IMR-90 (cell line): ENCODE results near the gene LRP5. TPM values are rescaled to one million over a fixed set of nuclear protein-coding genes. Genes with fewer than 3 reads are reported as not detected.

ENCODE experiments used
- ATAC-seq: fragments of 200-7000 bp; cut with Tn5 transposase; 2 replicates; pipeline ENCODE4 v1.9.1; 2020; ENCODE audit warnings: low read depth, mild to moderate bottlenecking, moderate library complexity
- BruUV-seq: library from RNA; stranded (reverse); fragments of 400-500 nt; replicated peaks from 2 replicates; lab custom pipeline; 2021; lab: Mats Ljungman, UMichigan
- CTCF ChIA-PET: fragments of 300-600 bp; formaldehyde crosslinking; extraction: SDS; loops from one replicate; lab custom pipeline; 2021; ENCODE audit warnings: antibody characterized with exemption; lab: Yijun Ruan, JAX
- POLR2A ChIA-PET: fragments of 300-600 bp; sonication (Branson Sonifier 250); formaldehyde crosslinking; loops from one replicate; lab custom pipeline; 2022; ENCODE audit warnings: antibody characterized with exemption; ENCODE audit not compliant: unreplicated experiment; lab: Charles Lee
- DNase-seq: peaks from one replicate; pipeline ENCODE4 v3.0.0; 2013
- H2AFZ ChIP-seq: replicated peaks from 2 replicates; pipeline ENCODE3; 2013; ENCODE audit warnings: low read length, mild to moderate bottlenecking; ENCODE audit not compliant: poor library complexity
- H2AK5ac ChIP-seq: 2 replicates; pipeline ENCODE4 v1.6.1; 2013; ENCODE audit warnings: low read depth, low read length, inconsistent platforms
- H2AK9ac ChIP-seq: replicated peaks from 2 replicates; pipeline ENCODE3; 2013; ENCODE audit warnings: mild to moderate bottlenecking, low read depth, low read length, moderate library complexity; ENCODE audit not compliant: poor library complexity
- H2BK120ac ChIP-seq: 2 replicates; pipeline ENCODE4 v1.6.1; 2013; ENCODE audit warnings: low read depth, low read length, inconsistent platforms
- H2BK15ac ChIP-seq: 3 replicates; pipeline ENCODE4 v1.6.1; 2013; ENCODE audit warnings: low read depth, low read length, inconsistent platforms
- H2BK20ac ChIP-seq: 2 replicates; pipeline ENCODE4 v1.6.1; 2013; ENCODE audit warnings: low read depth, mild to moderate bottlenecking, inconsistent platforms, low read length, moderate library complexity
- H2BK5ac ChIP-seq: 2 replicates; pipeline ENCODE4 v1.6.1; 2013; ENCODE audit warnings: mild to moderate bottlenecking, low read depth, low read length, inconsistent platforms; ENCODE audit not compliant: poor library complexity, severe bottlenecking
- H3K14ac ChIP-seq: replicated peaks from 2 replicates; pipeline ENCODE4 v1.6.1; 2013; ENCODE audit warnings: low read depth, low read length, inconsistent platforms
- H3K18ac ChIP-seq: 2 replicates; pipeline ENCODE4 v1.6.1; 2013; ENCODE audit warnings: low read depth, low read length, control low read depth
- H3K23ac ChIP-seq: 2 replicates; pipeline ENCODE4 v1.6.1; 2013; ENCODE audit warnings: low read depth, low read length, inconsistent platforms
- H3K27ac ChIP-seq: 2 replicates; pipeline ENCODE4 v1.5.1; 2013; ENCODE audit warnings: mild to moderate bottlenecking, control low read depth, low read length; ENCODE audit not compliant: insufficient read depth
- H3K27me3 ChIP-seq: 2 replicates; pipeline ENCODE4 v1.6.1; 2013; ENCODE audit warnings: low read length; ENCODE audit not compliant: control insufficient read depth, insufficient read depth
- H3K36me3 ChIP-seq: 2 replicates; pipeline ENCODE4 v1.6.1; 2013; ENCODE audit warnings: low read length, mixed read lengths; ENCODE audit not compliant: control insufficient read depth, insufficient read depth
- H3K4ac ChIP-seq: 2 replicates; pipeline ENCODE4 v1.6.1; 2013; ENCODE audit warnings: low read depth, low read length, inconsistent platforms
- H3K4me1 ChIP-seq: 2 replicates; pipeline ENCODE4 v1.6.1; 2013; ENCODE audit warnings: low read length, mixed read lengths; ENCODE audit not compliant: control insufficient read depth, insufficient read depth
- H3K4me2 ChIP-seq: 2 replicates; pipeline ENCODE4 v1.6.1; 2013; ENCODE audit warnings: low read depth, mild to moderate bottlenecking, control low read depth, low read length, moderate library complexity
- H3K4me3 ChIP-seq: 2 replicates; pipeline ENCODE4 v1.5.1; 2013; ENCODE audit warnings: low read depth, mild to moderate bottlenecking, control low read depth, low read length, moderate library complexity; ENCODE audit not compliant: insufficient read depth
- H3K56ac ChIP-seq: 2 replicates; pipeline ENCODE4 v1.6.1; 2013; ENCODE audit warnings: low read length, inconsistent platforms; ENCODE audit not compliant: insufficient read depth; ENCODE audit errors: extremely low read depth
- H3K79me1 ChIP-seq, 2 experiments: 2 replicates each; pipeline ENCODE4 v1.6.1; 2013; ENCODE audit warnings: low read length in 2 of 2, inconsistent platforms in 1 of 2, low read depth in 1 of 2
- H3K9ac ChIP-seq: 2 replicates; pipeline ENCODE4 v1.6.1; 2013; ENCODE audit warnings: low read depth, low read length, control low read depth
- H3K9me1 ChIP-seq: 2 replicates; pipeline ENCODE4 v1.6.1; 2013; ENCODE audit warnings: low read length, inconsistent platforms; ENCODE audit not compliant: insufficient read depth
- H3K9me3 ChIP-seq: 2 replicates; pipeline ENCODE4 v1.6.1; 2013; ENCODE audit warnings: low read length; ENCODE audit not compliant: control insufficient read depth, insufficient read depth
- H4K20me1 ChIP-seq: 2 replicates; pipeline ENCODE4 v1.6.1; 2013; ENCODE audit warnings: low read length, inconsistent platforms; ENCODE audit not compliant: insufficient read depth
- H4K5ac ChIP-seq: 2 replicates; pipeline ENCODE4 v1.6.1; 2013; ENCODE audit warnings: mild to moderate bottlenecking, low read depth, low read length, control low read depth
- H4K8ac ChIP-seq, 2 experiments: 2 replicates each; pipeline ENCODE4 v1.6.1; 2013; ENCODE audit warnings: low read depth in 2 of 2, low read length in 2 of 2, control low read depth in 1 of 2, inconsistent platforms in 1 of 2
- H4K91ac ChIP-seq: 2 replicates; pipeline ENCODE4 v1.6.1; 2013; ENCODE audit warnings: low read depth, low read length, inconsistent platforms; ENCODE audit not compliant: insufficient read depth
- RFX5 ChIP-seq: IDR thresholded peaks from 2 replicates; pipeline ENCODE4 v1.8.0; 2012; ENCODE audit warnings: low read depth, mild to moderate bottlenecking, low read length, moderate library complexity
- SMC3 ChIP-seq: fragments of 150-350 bp; IDR thresholded peaks from 2 replicates; pipeline ENCODE4 v1.6.1; 2016; ENCODE audit warnings: low read depth, mild to moderate bottlenecking, antibody characterized with exemption, low read length, moderate library complexity
- WGBS, 2 experiments: methylation state at CpG; one replicate each; pipeline versions ENCODE4 v1.1.5 to v1.1.7; 2013; ENCODE audit warnings: missing lambda C conversion rate in 2 of 2; ENCODE audit not compliant: insufficient read length in 1 of 2; ENCODE audit errors: extremely low coverage in 2 of 2; 5-methylcytosine and 5-hydroxymethylcytosine counted together
- dilution Hi-C: fragments of 300-500 bp; cut with HindIII; formaldehyde crosslinking; loops from one replicate; pipeline ENCODE4 v1.14.3; 2018; ENCODE audit warnings: low sequenced_read_pairs; ENCODE audit not compliant: unreplicated experiment
- in situ Hi-C: fragments of 300-500 bp; cut with MboI; formaldehyde crosslinking; loops from 3 replicates; pipeline ENCODE4 v1.14.3; 2019; ENCODE audit warnings: low sequenced_read_pairs, inconsistent platforms, mixed read lengths
- intact Hi-C: fragments of 100-400 bp; cut with micrococcal nuclease; formaldehyde crosslinking; loops from 2 replicates; pipeline ENCODE4 v1.10.0; 2022
- polyA plus RNA-seq, 3 experiments: library from polyadenylated mRNA; depleted of rRNA; stranded (reverse); fragments of >200 nt; gene quantifications; 2 replicates each; pipeline ENCODE4 v1.2.3, GENCODE V29; 2012; ENCODE audit warnings: low replicate concordance in 1 of 3
- total RNA-seq: library from RNA; depleted of rRNA; stranded (reverse); fragments of >200 nt; gene quantifications from 2 replicates; pipeline ENCODE4 v1.2.3, GENCODE V29; 2012
- TF ChIP-seq, protein P1 (sequence below): fragments of 150-350 bp; IDR thresholded peaks from 2 replicates; pipeline ENCODE4 v1.6.1; 2016; ENCODE audit warnings: low read depth, mild to moderate bottlenecking, low read length, moderate library complexity, borderline replicate concordance

LRP5 gene
- total and polyA plus RNA-seq, 2 of the 4 experiments (the other 2 are of a cell fraction) = 10.4 to 15.0 TPM

DNA sequence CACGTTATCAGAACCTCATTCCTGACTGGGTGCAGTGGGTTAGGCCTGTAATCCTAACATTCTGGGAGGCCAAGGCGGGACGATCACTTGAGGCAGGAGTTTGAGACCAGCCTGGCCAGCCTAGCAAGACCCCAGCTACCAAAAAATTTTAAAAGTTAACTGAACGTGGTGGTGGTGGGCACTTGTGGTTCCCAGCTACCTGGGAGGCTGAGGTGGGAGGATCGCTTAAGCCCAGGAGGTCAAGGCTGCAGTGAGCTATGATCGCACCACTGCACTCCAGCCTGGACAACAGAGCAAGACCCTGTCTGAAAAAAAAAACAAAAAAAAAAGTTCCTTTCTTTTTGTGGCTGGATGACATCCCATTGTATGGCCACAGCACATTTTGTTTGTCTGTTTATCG is 80.4 kb downstream of the LRP5 start:
- Histone ChIP-seq H2AK9ac (no peak overlapping the region), H3K56ac (no peak overlapping the region), H3K14ac (no peak overlapping the region), H4K20me1 (no peaks in the 10 kb centered on the region), H3K4me1 (no peaks in the 10 kb centered on the region), H2AK5ac (no peak overlapping the region), H3K4ac (no peak overlapping the region), H4K5ac (no peak overlapping the region), H4K8ac (no peak overlapping the region), H3K4me3 (no peak overlapping the region), H3K27me3 (no peaks in the 10 kb centered on the region), H3K27ac (no peak overlapping the region), H3K9me3 (no peaks in the 10 kb centered on the region), H3K23ac (no peak overlapping the region), H2BK120ac (no peak overlapping the region), H3K4me2 (no peak overlapping the region), H2BK15ac (no peak overlapping the region), H3K18ac (no peak overlapping the region), H4K91ac (no peak overlapping the region), H3K36me3 (peaks cover 30% of the 10 kb centered on the region), H3K9ac (no peak overlapping the region), H3K79me1 (no peaks in the 10 kb centered on the region), H2AFZ (no peak overlapping the region), H2BK5ac (no peak overlapping the region), H2BK20ac (no peak overlapping the region), H3K9me1 (peaks cover 4% of the 10 kb centered on the region; the same call in 1 of the 2 replicates)
- ChIA-PET CTCF (interaction anchor here (0.6 to 0.7 kb wide), 2 partner anchors 29 to 41 kb away, joined by 3 to 4 read pairs; no protein-coding TSS in a partner anchor), POLR2A (no interaction called here)
- no TSS peak for BruUV-seq
- TF ChIP-seq, protein P1, sequence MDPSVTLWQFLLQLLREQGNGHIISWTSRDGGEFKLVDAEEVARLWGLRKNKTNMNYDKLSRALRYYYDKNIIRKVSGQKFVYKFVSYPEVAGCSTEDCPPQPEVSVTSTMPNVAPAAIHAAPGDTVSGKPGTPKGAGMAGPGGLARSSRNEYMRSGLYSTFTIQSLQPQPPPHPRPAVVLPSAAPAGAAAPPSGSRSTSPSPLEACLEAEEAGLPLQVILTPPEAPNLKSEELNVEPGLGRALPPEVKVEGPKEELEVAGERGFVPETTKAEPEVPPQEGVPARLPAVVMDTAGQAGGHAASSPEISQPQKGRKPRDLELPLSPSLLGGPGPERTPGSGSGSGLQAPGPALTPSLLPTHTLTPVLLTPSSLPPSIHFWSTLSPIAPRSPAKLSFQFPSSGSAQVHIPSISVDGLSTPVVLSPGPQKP = no peak
- TF ChIP-seq SMC3 (no peak), RFX5 (no peak)
- DNase-seq (no peak), ATAC-seq (no peak)
- dilution Hi-C loops (no loop called here), intact Hi-C loops (no loop called here), in situ Hi-C loops (no loop called here)
- WGBS, 2 experiments = 90% methylated on average over 2 of the region's 7 CpGs; no CpG with 5 or more reads in 1 of the 2 experiments
